Immature natural killer cell (primary cell): ENCODE data around the gene CLECL1. TPM values are rescaled to one million over a fixed set of nuclear protein-coding genes. Genes with fewer than 3 reads are reported as not detected.
A peak's percentile ranks its signal among the peaks of the same experiment; 100 is the strongest.
"Not testable (repeated sequence)": the region's sequence is repeated elsewhere in the genome, so short reads cannot be mapped to it uniquely, and the experiment has no call there.

Source experiments
- DNase-seq, 3 donors: peaks; one replicate each; pipeline ENCODE4 v3.0.0; 2022; ENCODE audit warnings: mixed read lengths in 1 of 3
- H3K27ac Mint-ChIP-seq, 6 donors: one replicate each; pipeline ENCODE4 v1.8.0; 2020; ENCODE audit warnings: mixed read lengths in 6 of 6, mild to moderate bottlenecking in 5 of 6, inconsistent platforms in 4 of 6, moderate library complexity in 3 of 6
- H3K27me3 Mint-ChIP-seq, 3 donors: one replicate each; pipeline ENCODE4 v1.8.0; 2020 to 2021; ENCODE audit warnings: low read depth in 3 of 3, mild to moderate bottlenecking in 3 of 3, mixed read lengths in 3 of 3, moderate library complexity in 3 of 3, inconsistent platforms in 1 of 3
- H3K36me3 Mint-ChIP-seq, 3 donors: one replicate each; pipeline ENCODE4 v1.8.0; 2020; ENCODE audit warnings: mixed read lengths in 3 of 3, inconsistent platforms in 2 of 3, mild to moderate bottlenecking in 2 of 3
- H3K4me1 Mint-ChIP-seq, 2 donors: one replicate each; pipeline ENCODE4 v1.8.0; 2020; ENCODE audit warnings: inconsistent platforms in 2 of 2, mild to moderate bottlenecking in 2 of 2, mixed read lengths in 2 of 2, moderate library complexity in 1 of 2
- H3K4me3 Mint-ChIP-seq, 5 donors: one replicate each; pipeline ENCODE4 v1.8.0; 2020; ENCODE audit warnings: mild to moderate bottlenecking in 5 of 5, mixed read lengths in 5 of 5, inconsistent platforms in 3 of 5, moderate library complexity in 3 of 5
- H3K9me3 Mint-ChIP-seq, 6 donors: one replicate each; pipeline ENCODE4 v1.8.0; 2020; ENCODE audit warnings: mild to moderate bottlenecking in 6 of 6, mixed read lengths in 6 of 6, inconsistent platforms in 4 of 6, moderate library complexity in 3 of 6
- polyA plus RNA-seq, 3 donors: library from polyadenylated mRNA; unstranded; fragments of 300-500 nt; fragmentation: Illumina TruSeq; gene quantifications; one replicate each; pipeline ENCODE4 v1.2.3, GENCODE V29; 2021

Gene CLECL1
- polyA plus RNA-seq, 3 donors from 2014 or later = 1.2 to 3.5 TPM; not detected in 1

DNA sequence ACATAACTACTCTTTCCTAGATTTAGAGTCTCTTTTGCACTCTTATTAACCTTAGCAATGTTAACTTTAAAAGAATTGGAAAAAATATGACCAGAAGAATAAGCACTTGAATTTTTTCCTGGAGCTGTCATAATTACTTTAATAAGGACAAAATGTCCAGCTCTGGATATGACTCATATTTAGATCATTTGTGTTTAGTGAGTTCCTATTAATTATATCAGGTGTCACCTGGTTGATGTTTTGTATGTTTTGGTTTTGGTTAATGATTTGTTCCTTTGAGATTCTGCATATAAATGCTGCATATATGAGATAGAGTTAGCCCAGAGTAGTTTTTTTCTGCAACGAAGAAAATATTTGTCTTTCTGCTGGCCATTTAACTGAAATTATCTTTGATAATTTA is 5.1 kb downstream of the CLECL1 start:
- H3K9me3 Mint-ChIP-seq = no peaks in the 10 kb centered on the region
- no peak overlapping the region for H3K4me3 Mint-ChIP-seq
- DNase-seq = no peak
- no peak overlapping the region for H3K27ac Mint-ChIP-seq
- peaks cover 0 to 4% (median 0%) of the 10 kb centered on the region in 3 donors for H3K36me3 Mint-ChIP-seq
- peaks cover 2 to 11% of the 10 kb centered on the region in 2 donors for H3K4me1 Mint-ChIP-seq
- peaks cover 2 to 6% (median 5%) of the 10 kb centered on the region in 3 donors for H3K27me3 Mint-ChIP-seq

GRCh38 chr12:9725213-9725870 is 7.6 kb downstream of the CLECL1 start:
- no peak for DNase-seq
- H3K27ac Mint-ChIP-seq = no peak overlapping the region
- H3K27me3 Mint-ChIP-seq = peaks cover 0 to 15% (median 4%) of the 10 kb centered on the region in 3 donors
- no peaks in the 10 kb centered on the region for H3K4me1 Mint-ChIP-seq
- H3K9me3 Mint-ChIP-seq = no peaks in the 10 kb centered on the region
- H3K4me3 Mint-ChIP-seq = no peak overlapping the region
- peaks cover 0 to 4% (median 0%) of the 10 kb centered on the region in 3 donors for H3K36me3 Mint-ChIP-seq

DNA sequence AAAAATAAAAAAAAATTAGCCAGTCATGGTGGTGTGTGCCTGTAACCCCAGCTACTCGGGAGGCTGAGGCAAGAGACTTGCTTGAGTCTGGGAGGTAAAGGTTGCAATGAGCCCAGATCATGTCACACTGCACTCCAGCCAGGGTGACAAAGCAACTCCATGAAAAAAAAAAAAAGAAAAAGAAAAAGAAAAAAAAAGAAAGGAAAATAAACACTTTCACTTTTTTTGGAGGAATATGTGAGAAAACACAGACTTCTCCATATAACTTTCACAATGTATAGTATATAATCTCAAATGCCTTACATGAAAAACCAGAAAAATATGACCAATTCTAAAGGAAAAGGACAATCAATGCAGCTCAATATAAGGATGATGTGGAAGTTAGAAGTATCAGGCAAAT is 8.9 kb downstream of the CLECL1 start:
- H3K9me3 Mint-ChIP-seq = no peaks in the 10 kb centered on the region
- H3K27ac Mint-ChIP-seq = no peak overlapping the region
- no peak overlapping the region for H3K4me3 Mint-ChIP-seq
- DNase-seq = no peak
- H3K36me3 Mint-ChIP-seq = peaks cover 0 to 4% (median 0%) of the 10 kb centered on the region in 3 donors
- H3K27me3 Mint-ChIP-seq = peaks cover 0 to 20% (median 4%) of the 10 kb centered on the region in 3 donors
- H3K4me1 Mint-ChIP-seq = no peaks in the 10 kb centered on the region

DNA sequence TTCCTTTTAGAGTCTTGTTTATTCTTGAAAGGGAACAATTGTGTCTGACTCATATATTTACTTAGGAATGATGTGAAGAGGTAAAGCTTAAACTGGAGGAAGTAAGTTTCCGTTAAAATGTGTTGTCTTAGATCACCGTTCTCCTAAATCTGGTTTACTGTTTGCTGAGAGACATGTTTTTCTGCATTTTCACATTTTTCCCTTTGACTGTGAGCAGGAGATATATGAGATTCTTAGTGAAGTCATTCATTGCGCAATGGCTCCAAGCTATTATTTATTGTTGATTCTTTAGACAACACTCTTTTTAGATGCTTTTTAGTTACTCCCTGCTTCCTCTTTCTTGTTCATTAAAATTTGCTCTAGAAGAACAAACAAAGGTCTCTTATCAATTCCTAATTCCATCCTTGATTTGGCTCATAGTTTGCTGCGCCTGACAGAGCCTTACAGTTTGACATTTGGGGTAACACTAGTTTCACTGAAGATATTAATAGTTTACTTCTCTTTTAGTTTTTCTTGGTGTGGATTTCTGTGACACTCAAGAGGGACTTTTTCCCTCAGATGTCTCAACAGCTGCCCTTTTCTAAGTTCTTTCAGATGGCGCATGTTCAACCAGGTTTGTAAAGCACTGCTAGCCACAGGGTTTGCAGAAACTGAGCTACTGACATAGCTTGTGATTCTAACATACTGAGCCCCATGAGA is 11.4 kb downstream of the CLECL1 start:
- no peak overlapping the region for H3K27ac Mint-ChIP-seq
- no peak for DNase-seq

GRCh38 chr12:9719790-9720189 is 13.1 kb downstream of the CLECL1 start:
- H3K36me3 Mint-ChIP-seq = peaks cover 0 to 7% (median 0%) of the 10 kb centered on the region in 3 donors
- H3K4me3 Mint-ChIP-seq = no peak overlapping the region
- H3K27me3 Mint-ChIP-seq = peaks cover 2 to 22% (median 3%) of the 10 kb centered on the region in 3 donors
- H3K4me1 Mint-ChIP-seq = no peaks in the 10 kb centered on the region
- H3K27ac Mint-ChIP-seq = no peak overlapping the region
- no peaks in the 10 kb centered on the region for H3K9me3 Mint-ChIP-seq
- no peak for DNase-seq

More for the DNA sequence above, 11.4 kb downstream of the CLECL1 start:
- Mint-ChIP-seq H3K9me3 (no peaks in the 10 kb centered on the region), H3K4me3 (no peak overlapping the region), H3K36me3 (peaks cover 0 to 4% (median 0%) of the 10 kb centered on the region in 3 donors), H3K4me1 (no peaks in the 10 kb centered on the region), H3K27me3 (peaks cover under 1 to 20% (median 4%) of the 10 kb centered on the region in 3 donors)

DNA sequence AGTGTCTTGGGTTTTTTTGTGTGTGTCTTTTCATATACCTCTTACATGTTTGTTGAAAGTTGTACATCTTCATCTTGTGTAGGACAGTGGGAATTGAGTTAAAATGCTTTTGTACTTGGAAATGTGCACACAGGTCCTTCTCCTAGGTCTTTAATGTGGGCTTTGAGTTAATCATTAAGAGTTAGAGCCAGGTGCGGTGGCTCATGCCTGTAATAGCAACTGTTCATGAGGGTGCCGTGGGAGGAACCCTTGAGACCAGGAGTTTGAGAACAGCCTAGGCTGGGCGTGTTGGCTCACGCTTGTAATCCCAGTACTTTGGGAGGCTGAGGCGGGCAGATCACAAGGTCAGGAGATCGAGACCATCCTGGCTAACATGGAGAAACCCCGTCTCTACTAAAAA is 13.9 kb downstream of the CLECL1 start:
- Mint-ChIP-seq H3K4me1 (no peaks in the 10 kb centered on the region), H3K36me3 (peaks cover 0 to 7% (median 0%) of the 10 kb centered on the region in 3 donors), H3K4me3 (no peak overlapping the region), H3K27ac (no peak overlapping the region), H3K9me3 (no peaks in the 10 kb centered on the region), H3K27me3 (peaks cover 0 to 22% (median 3%) of the 10 kb centered on the region in 3 donors)
- no peak for DNase-seq

- H3K4me3 Mint-ChIP-seq = no peak overlapping the region
Observed at GRCh38 chr12:9717070-9717925, 15.6 kb downstream of the CLECL1 start.

GRCh38 chr12:9713032-9713558 is 19.8 kb downstream of the CLECL1 start:
- H3K4me1 Mint-ChIP-seq, DNase-seq, H3K9me3 Mint-ChIP-seq, H3K27me3 Mint-ChIP-seq, H3K27ac Mint-ChIP-seq, H3K36me3 Mint-ChIP-seq, H3K4me3 Mint-ChIP-seq: not testable (repeated sequence)

More at GRCh38 chr12:9717070-9717925, 15.6 kb downstream of the CLECL1 start:
- Mint-ChIP-seq H3K9me3 (no peaks in the 10 kb centered on the region), H3K27me3 (peaks cover 0 to 18% (median 3%) of the 10 kb centered on the region in 3 donors), H3K36me3 (peaks cover 0 to 3% (median 0%) of the 10 kb centered on the region in 3 donors), H3K4me1 (no peaks in the 10 kb centered on the region), H3K27ac (no peak overlapping the region)
- DNase-seq = no peak

- no peak for DNase-seq
- Mint-ChIP-seq H3K4me1 (peaks cover 19 to 20% of the 10 kb centered on the region in 2 donors), H3K27me3 (peaks cover 0 to 5% (median 3%) of the 10 kb centered on the region in 3 donors), H3K36me3 (peaks cover 0 to 4% (median 0%) of the 10 kb centered on the region in 3 donors), H3K4me3 (no peak overlapping the region), H3K27ac (peak overlapping the region in 1 of 6 donors; percentile 9), H3K9me3 (no peaks in the 10 kb centered on the region)
Observed at GRCh38 chr12:9711664-9712063, 21.2 kb downstream of the CLECL1 start.

DNA sequence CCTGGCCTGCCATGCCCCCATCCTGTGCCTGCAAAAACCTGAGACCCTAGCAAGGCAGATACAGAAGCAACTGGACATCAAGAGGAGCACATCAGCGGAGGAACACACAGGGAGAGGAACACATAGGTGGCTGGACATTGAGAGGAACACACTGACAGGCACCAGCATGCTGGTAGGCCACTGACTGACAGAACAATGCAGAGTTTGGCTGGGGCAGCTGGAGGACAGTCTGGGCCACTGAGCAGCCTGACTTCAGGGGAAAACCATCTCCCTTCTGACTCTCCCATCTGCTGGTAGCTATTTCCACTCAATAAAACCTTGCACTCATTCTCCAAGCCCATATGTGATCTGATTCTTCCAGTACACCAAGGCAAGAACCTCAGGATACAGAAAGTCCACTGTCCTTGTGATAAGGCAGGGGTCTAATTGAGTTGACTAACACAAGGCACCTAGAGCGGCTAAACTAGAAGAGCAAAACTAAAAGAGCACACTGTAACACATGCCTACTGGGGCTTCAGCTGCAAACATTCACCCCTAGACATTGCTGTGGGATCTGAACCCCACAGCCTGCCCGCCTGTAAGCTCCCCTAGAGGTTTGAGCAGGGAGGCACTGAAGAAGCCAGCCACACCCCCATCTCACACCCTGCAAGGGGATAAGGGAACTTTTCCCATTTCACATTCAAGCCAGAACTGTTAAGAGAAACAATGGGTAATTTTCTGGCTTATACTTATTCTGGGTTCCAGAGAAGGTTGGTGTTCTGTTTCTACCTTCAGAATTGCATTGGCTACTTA is 22.1 kb downstream of the CLECL1 start:
- peaks cover 28% of the 10 kb centered on the region in 2 donors for H3K4me1 Mint-ChIP-seq
- H3K27me3 Mint-ChIP-seq = peaks cover 0 to 3% (median 3%) of the 10 kb centered on the region in 3 donors
- H3K36me3 Mint-ChIP-seq = peaks cover 0 to 11% (median 0%) of the 10 kb centered on the region in 3 donors
- H3K27ac Mint-ChIP-seq = peak overlapping the region in 2 of 6 donors; percentile 41 to 78
- no peak for DNase-seq
- H3K9me3 Mint-ChIP-seq = no peaks in the 10 kb centered on the region
- no peak overlapping the region for H3K4me3 Mint-ChIP-seq

DNA sequence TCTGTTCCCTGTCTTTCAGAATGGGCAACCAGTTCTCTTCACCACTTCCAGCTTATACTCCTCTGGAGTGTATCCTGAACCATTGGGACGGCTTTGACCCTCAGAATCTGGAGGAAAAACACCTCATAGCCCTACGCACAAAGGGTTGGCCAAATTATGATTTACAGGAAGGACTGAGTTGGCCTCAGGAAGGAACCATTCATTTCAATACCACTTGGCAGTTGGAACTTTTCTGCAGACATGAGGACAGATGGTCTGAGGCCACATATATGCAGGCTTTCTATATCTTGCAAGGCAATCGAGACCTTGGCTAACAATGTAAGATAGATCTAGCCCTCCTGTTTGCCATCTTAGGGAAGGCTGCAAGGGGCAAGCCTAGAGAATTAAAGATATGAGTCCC is 24.0 kb downstream of the CLECL1 start:
- DNase-seq = no peak
- peaks cover 0 to 13% (median 2%) of the 10 kb centered on the region in 3 donors for H3K36me3 Mint-ChIP-seq
- peak overlapping the region in 1 of 6 donors; percentile 28 for H3K27ac Mint-ChIP-seq
- peaks cover 0 to 2% (median 0%) of the 10 kb centered on the region in 6 donors for H3K9me3 Mint-ChIP-seq
- no peak overlapping the region for H3K4me3 Mint-ChIP-seq
- H3K27me3 Mint-ChIP-seq = peaks cover 0 to 5% (median under 1%) of the 10 kb centered on the region in 3 donors
- H3K4me1 Mint-ChIP-seq = peaks cover 31 to 43% of the 10 kb centered on the region in 2 donors

- Mint-ChIP-seq H3K27me3 (peaks cover 0 to 5% (median 0%) of the 10 kb centered on the region in 3 donors), H3K36me3 (peaks cover 0 to 13% (median 2%) of the 10 kb centered on the region in 3 donors), H3K27ac (peak overlapping the region; percentile 30 to 86 (median 80)), H3K4me3 (peak overlapping the region; percentile 22 to 68 (median 44)), H3K4me1 (peaks cover 33 to 50% of the 10 kb centered on the region in 2 donors), H3K9me3 (peaks cover 0 to 2% (median 0%) of the 10 kb centered on the region in 6 donors)
- DNase-seq = peak; percentile 54 to 72 (median 60)
Observed at GRCh38 chr12:9707864-9708808, 24.8 kb downstream of the CLECL1 start.
